ENCODE results near the gene PLEKHA6. TPM values are rescaled to one million over a fixed set of nuclear protein-coding genes. Genes with fewer than 3 reads are reported as not detected.

The PLEKHA6 gene
- total RNA-seq, 2 experiments from 2014 or later = 0.53 to 0.82 TPM

DNA sequence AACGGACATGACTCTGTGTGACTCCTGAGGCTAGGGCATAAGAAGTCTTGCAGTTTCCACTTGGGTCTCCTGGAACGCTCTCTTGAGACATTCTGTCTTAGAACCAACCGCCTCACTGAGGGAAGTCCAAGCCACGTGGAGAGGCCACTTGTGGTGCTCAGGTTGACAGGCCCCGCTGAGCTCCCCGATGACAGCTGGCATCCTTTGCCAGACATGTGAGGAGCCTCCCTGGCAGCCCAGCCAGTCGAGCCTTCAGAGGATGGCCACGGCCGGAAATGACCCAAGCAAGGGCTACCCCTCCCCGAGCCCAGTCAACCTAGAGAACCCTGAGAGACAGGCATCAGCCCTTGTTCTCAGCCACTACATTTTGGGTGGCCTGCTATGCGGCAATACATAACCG, 20.7 kb downstream of the PLEKHA6 start:
- Histone ChIP-seq H3K4me3 (ENCODE audit: low read length) (no peak overlapping the region), H3K4me1 (ENCODE audit: insufficient read depth, low read length) (no peaks in the 10 kb centered on the region), H3K27me3 (ENCODE audit: control insufficient read depth in 1 of 2, insufficient read depth in 2 of 2, low read length in 2 of 2) (peaks cover 0 to 2% of the 10 kb centered on the region in 2 experiments), H3K27ac (ENCODE audit: low read depth in 1 of 2, low read length in 2 of 2) (no peak overlapping the region), H3K36me3 (ENCODE audit: insufficient read depth, low read length) (no peaks in the 10 kb centered on the region), H3K9me3 (ENCODE audit: control insufficient read depth in 1 of 2, insufficient read depth in 1 of 2, low read length in 2 of 2) (no peaks in the 10 kb centered on the region)
- Mint-ChIP-seq H3K27me3 (no peaks in the 10 kb centered on the region), H3K4me1 (ENCODE audit: low read depth) (no peaks in the 10 kb centered on the region), H3K27ac (no peak overlapping the region), H3K36me3 (ENCODE audit: low read depth) (no peaks in the 10 kb centered on the region), H3K9me3 (no peaks in the 10 kb centered on the region), H3K4me3 (no peak overlapping the region)
- DNase-seq (no peak), ATAC-seq (ENCODE audit: poor library complexity) (no peak)
- intact Hi-C loops (cut with DNase I, micrococcal nuclease) = no loop called here
- ChIA-PET POLR2A (no interaction called here), CTCF (no interaction called here)
- TF ChIP-seq, protein P1, sequence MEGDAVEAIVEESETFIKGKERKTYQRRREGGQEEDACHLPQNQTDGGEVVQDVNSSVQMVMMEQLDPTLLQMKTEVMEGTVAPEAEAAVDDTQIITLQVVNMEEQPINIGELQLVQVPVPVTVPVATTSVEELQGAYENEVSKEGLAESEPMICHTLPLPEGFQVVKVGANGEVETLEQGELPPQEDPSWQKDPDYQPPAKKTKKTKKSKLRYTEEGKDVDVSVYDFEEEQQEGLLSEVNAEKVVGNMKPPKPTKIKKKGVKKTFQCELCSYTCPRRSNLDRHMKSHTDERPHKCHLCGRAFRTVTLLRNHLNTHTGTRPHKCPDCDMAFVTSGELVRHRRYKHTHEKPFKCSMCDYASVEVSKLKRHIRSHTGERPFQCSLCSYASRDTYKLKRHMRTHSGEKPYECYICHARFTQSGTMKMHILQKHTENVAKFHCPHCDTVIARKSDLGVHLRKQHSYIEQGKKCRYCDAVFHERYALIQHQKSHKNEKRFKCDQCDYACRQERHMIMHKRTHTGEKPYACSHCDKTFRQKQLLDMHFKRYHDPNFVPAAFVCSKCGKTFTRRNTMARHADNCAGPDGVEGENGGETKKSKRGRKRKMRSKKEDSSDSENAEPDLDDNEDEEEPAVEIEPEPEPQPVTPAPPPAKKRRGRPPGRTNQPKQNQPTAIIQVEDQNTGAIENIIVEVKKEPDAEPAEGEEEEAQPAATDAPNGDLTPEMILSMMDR (IDR thresholded peaks at IDR 0.05) = no peak

DNA sequence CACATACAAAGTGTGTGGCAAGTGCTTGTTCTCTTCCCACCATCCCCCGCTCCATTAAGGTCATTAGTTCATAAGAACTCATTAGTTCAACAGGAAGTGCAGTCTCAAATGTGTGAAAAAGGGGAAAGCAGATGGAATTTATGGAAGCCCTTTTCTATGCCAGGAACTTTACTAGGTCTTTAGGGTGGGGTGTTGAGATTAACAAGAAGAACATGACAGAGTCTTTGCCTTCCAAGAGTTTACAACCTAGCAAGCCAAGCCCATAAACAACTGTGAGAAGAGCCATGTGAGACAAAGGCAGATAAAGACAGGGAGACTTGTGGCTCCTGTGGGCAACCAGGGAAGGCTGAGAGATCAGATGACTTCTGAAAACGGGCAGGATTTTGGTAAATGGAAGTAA, 21.4 kb downstream of the PLEKHA6 start:
- intact Hi-C loops (cut with DNase I, micrococcal nuclease) = no loop called here
- no peak overlapping the region for H3K27ac ChIP-seq (ENCODE audit: low read depth in 1 of 2, low read length in 2 of 2)
- H3K4me1 ChIP-seq (ENCODE audit: insufficient read depth, low read length) = no peaks in the 10 kb centered on the region
- no peak overlapping the region for H3K27ac Mint-ChIP-seq
- DNase-seq (no peak), ATAC-seq (ENCODE audit: poor library complexity) (no peak)
- no peak overlapping the region for H3K4me3 ChIP-seq (ENCODE audit: low read length)
- no peaks in the 10 kb centered on the region for H3K4me1 Mint-ChIP-seq (ENCODE audit: low read depth)
- ChIA-PET CTCF (no interaction called here), POLR2A (no interaction called here)
- peaks cover 0 to 2% of the 10 kb centered on the region in 2 experiments for H3K27me3 ChIP-seq (ENCODE audit: control insufficient read depth in 1 of 2, insufficient read depth in 2 of 2, low read length in 2 of 2)
- H3K9me3 Mint-ChIP-seq = no peaks in the 10 kb centered on the region
- no peak overlapping the region for H3K4me3 Mint-ChIP-seq
- no peaks in the 10 kb centered on the region for H3K27me3 Mint-ChIP-seq
- H3K36me3 Mint-ChIP-seq (ENCODE audit: low read depth) = no peaks in the 10 kb centered on the region
- no peaks in the 10 kb centered on the region for H3K9me3 ChIP-seq (ENCODE audit: control insufficient read depth in 1 of 2, insufficient read depth in 1 of 2, low read length in 2 of 2)
- TF ChIP-seq, protein P1 (IDR thresholded peaks at IDR 0.05) = no peak
- no peaks in the 10 kb centered on the region for H3K36me3 ChIP-seq (ENCODE audit: insufficient read depth, low read length)

DNA sequence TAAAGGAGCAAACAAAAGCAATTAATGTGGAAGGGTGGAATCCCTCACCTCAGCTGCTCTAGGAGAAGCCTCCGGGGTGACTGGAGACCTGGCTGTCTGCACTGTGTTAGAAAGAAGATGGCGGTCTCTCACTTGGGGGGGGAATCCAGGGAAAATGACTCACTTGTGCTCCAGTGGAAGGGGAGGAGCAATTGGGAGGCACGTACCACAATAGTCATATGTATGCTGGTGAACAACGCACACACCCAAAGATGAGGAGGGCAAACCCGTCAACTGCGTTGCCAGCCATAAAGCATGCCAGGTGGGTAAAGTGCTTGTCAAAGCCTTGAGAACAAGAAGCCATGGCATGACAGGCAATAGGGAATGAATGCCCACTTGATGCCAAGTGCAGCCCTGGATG, 22.1 kb downstream of the PLEKHA6 start:
- H3K9me3 ChIP-seq (ENCODE audit: control insufficient read depth in 1 of 2, insufficient read depth in 1 of 2, low read length in 2 of 2) = no peaks in the 10 kb centered on the region
- TF ChIP-seq, protein P1 (IDR thresholded peaks at IDR 0.05) = no peak
- ATAC-seq (ENCODE audit: poor library complexity) = no peak
- no peaks in the 10 kb centered on the region for H3K4me1 ChIP-seq (ENCODE audit: insufficient read depth, low read length)
- no peak for DNase-seq
- no peak overlapping the region for H3K4me3 ChIP-seq (ENCODE audit: low read length)
- no peak overlapping the region for H3K27ac ChIP-seq (ENCODE audit: low read depth in 1 of 2, low read length in 2 of 2)
- Mint-ChIP-seq H3K4me1 (ENCODE audit: low read depth) (no peaks in the 10 kb centered on the region), H3K36me3 (ENCODE audit: low read depth) (no peaks in the 10 kb centered on the region), H3K27me3 (no peaks in the 10 kb centered on the region), H3K9me3 (no peaks in the 10 kb centered on the region), H3K27ac (no peak overlapping the region), H3K4me3 (no peak overlapping the region)
- peaks cover 0 to 2% of the 10 kb centered on the region in 2 experiments for H3K27me3 ChIP-seq (ENCODE audit: control insufficient read depth in 1 of 2, insufficient read depth in 2 of 2, low read length in 2 of 2)
- ChIA-PET POLR2A (no interaction called here), CTCF (no interaction called here)
- H3K36me3 ChIP-seq (ENCODE audit: insufficient read depth, low read length) = no peaks in the 10 kb centered on the region
- intact Hi-C loops (cut with DNase I, micrococcal nuclease) = no loop called here

Data from CD4-positive, alpha-beta T cell (primary cell).